Adrenal gland (tissue), 12 donors: ENCODE results near the gene BABAM2. TPM values are rescaled to one million over a fixed set of nuclear protein-coding genes. Genes with fewer than 3 reads are reported as not detected.

Experiments used
- DNase-seq, 7 donors: peaks; one replicate each; pipeline ENCODE4 v3.0.0-alpha.2; 2019 to 2020
- H3K27ac ChIP-seq, 5 donors: fragments of 200-600 bp; sonication (generic) in 4 of 5; 1 replicate in 3 of 5; 2 replicates in 2 of 5; pipeline versions ENCODE4 v1.5.1 to v1.8.0; 2016 to 2020; ENCODE audit warnings: mild to moderate bottlenecking in 1 of 5
- H3K27me3 ChIP-seq: fragments of 200-600 bp; 2 replicates; pipeline ENCODE4 v1.8.0; 2021
- H3K36me3 ChIP-seq, 2 donors: fragments of 200-600 bp; replicated peaks in 1 of 2; 1 replicate in 1 of 2; 2 replicates in 1 of 2; pipeline versions ENCODE4 v1.5.1 to v1.8.0; 2018 to 2022
- H3K4me1 ChIP-seq, 2 donors: fragments of 200-600 bp; replicated peaks in 1 of 2; 1 replicate in 1 of 2; 2 replicates in 1 of 2; pipeline versions ENCODE4 v1.5.1 to v1.8.0; 2018 to 2021
- H3K4me3 ChIP-seq, 4 donors: fragments of 200-600 bp; sonication (generic) in 3 of 4; one replicate each; pipeline ENCODE4 v1.5.1; 2016 to 2018
- H3K9me3 ChIP-seq, 3 donors: fragments of 200-600 bp; sonication (generic) in 1 of 3; replicated peaks in 1 of 3; 1 replicate in 2 of 3; 2 replicates in 1 of 3; pipeline versions ENCODE4 v1.5.1 to v1.8.0; 2016 to 2021
- POLR2A ChIP-seq, 2 donors: fragments of 450-650 bp; IDR thresholded peaks; one replicate each; pipeline ENCODE4 v1.6.1; 2017; ENCODE audit warnings: antibody characterized with exemption in 2 of 2, mild to moderate bottlenecking in 2 of 2, moderate library complexity in 1 of 2
- WGBS, 4 donors: extraction: QIAGEN DNeasy Blood & Tissue Kit in 2 of 4; methylation state at CpG; one replicate each; pipeline versions ENCODE4 v1.1.5 to v1.1.7; 2013 to 2017; 5-methylcytosine and 5-hydroxymethylcytosine counted together
- intact Hi-C, 2 donors: fragments of 100-400 bp; cut with DNase I; formaldehyde crosslinking; loops; one replicate each; pipeline versions ENCODE4 v1.14.1 to v1.15.0; 2022 to 2023
- polyA plus RNA-seq, 3 donors: library from polyadenylated mRNA; stranded (reverse); fragments of 200-250 nt in 2 of 3; fragments of 350-450 nt in 1 of 3; fragmentation: Illumina TruSeq in 1 of 3; extraction: RNeasy Lipid Tissue Mini Kit (QIAGEN cat#74804) in 1 of 3; gene quantifications; one replicate each; pipeline ENCODE4 v1.2.3, GENCODE V29; 2013 to 2014
- total RNA-seq, 9 donors: library from RNA; depleted of rRNA in 4 of 9; stranded (reverse); fragments of >200 nt in 4 of 9; fragments of 120-200 nt in 1 of 9; fragmentation: NEBNext Ultra II Directional in 1 of 9; extraction: Animal tissue kit (Norgen Biotek cat#: 25700) in 1 of 9; gene quantifications; one replicate each; pipeline versions ENCODE4 v1.1.0 to v1.2.4, GENCODE V29; 2013 to 2023
- TF ChIP-seq, protein P1 (sequence below), 6 experiments: fragments of 450-650 bp in 4 of 6; fragments of 200-600 bp in 2 of 6; sonication (generic) in 1 of 6; IDR thresholded peaks; 1 replicate in 5 of 6; 2 replicates in 1 of 6; pipeline versions ENCODE4 v1.5.1 to v1.8.0; 2016 to 2021; ENCODE audit warnings: antibody characterized with exemption in 6 of 6, mild to moderate bottlenecking in 2 of 6, moderate library complexity in 1 of 6
- donor health status: healthy with polysubstance abuse.
- donor health status: Bipolar disorder and iron deficiency.
- donor health status: DM: yes; HTN: yes; CAD: no.
- donor health status: DM: no; HTN: no; CAD: no.
- donor health status: DM: no; HTN: no; CAD: no.
- donor health status: DM: yes; HTN: yes; CAD: no.

BABAM2 gene
- total and polyA plus RNA-seq, 12 donors = 88.2 to 925 (median 357) TPM

- no peak overlapping the region for H3K27ac ChIP-seq
Observed at GRCh38 chr2:27844821-27845255, 45.7 kb upstream of the BABAM2 start.

DNA sequence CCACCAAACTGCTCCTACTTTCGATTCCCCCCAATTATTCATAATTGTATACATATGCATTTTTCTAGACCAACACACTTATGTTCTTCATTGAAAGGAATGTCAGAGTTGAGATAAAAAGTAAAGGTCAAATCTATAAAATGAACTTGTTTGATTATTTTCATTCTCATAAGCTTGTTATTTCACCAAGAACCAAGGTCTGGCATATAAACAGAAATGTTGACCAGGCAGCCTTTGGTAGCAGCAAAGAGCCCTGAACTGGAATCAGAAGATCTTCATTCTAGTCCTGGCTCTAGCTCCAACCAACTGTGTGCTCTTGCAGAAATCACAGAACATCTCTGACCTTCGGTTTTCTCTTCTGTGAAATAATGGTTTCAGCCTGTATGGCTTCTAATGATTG, 43.2 kb upstream of the BABAM2 start:
- WGBS, 4 donors = 75 to 83% (median 78%) methylated on average over 2 of the region's 2 CpGs
- H3K27me3 ChIP-seq = no peaks in the 10 kb centered on the region
- TF ChIP-seq, protein P1, sequence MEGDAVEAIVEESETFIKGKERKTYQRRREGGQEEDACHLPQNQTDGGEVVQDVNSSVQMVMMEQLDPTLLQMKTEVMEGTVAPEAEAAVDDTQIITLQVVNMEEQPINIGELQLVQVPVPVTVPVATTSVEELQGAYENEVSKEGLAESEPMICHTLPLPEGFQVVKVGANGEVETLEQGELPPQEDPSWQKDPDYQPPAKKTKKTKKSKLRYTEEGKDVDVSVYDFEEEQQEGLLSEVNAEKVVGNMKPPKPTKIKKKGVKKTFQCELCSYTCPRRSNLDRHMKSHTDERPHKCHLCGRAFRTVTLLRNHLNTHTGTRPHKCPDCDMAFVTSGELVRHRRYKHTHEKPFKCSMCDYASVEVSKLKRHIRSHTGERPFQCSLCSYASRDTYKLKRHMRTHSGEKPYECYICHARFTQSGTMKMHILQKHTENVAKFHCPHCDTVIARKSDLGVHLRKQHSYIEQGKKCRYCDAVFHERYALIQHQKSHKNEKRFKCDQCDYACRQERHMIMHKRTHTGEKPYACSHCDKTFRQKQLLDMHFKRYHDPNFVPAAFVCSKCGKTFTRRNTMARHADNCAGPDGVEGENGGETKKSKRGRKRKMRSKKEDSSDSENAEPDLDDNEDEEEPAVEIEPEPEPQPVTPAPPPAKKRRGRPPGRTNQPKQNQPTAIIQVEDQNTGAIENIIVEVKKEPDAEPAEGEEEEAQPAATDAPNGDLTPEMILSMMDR (IDR thresholded peaks at IDR 0.05) = no peak
- TF ChIP-seq POLR2A (IDR thresholded peaks at IDR 0.05) = no peak
- H3K9me3 ChIP-seq = no peaks in the 10 kb centered on the region
- H3K4me1 ChIP-seq = peaks cover 0 to 6% of the 10 kb centered on the region in 2 donors
- intact Hi-C loops = no loop called here
- no peak overlapping the region for H3K27ac ChIP-seq
- no peak for DNase-seq
- no peak overlapping the region for H3K4me3 ChIP-seq
- no peaks in the 10 kb centered on the region for H3K36me3 ChIP-seq

More at GRCh38 chr2:27844821-27845255, 45.7 kb upstream of the BABAM2 start:
- WGBS, 4 donors = 63 to 72% (median 66%) methylated on average over 4 of the region's 4 CpGs
- Histone ChIP-seq H3K27me3 (no peaks in the 10 kb centered on the region), H3K4me3 (no peak overlapping the region), H3K9me3 (no peaks in the 10 kb centered on the region), H3K36me3 (no peaks in the 10 kb centered on the region), H3K4me1 (peaks cover 0 to 6% of the 10 kb centered on the region in 2 donors)
- DNase-seq = no peak
- no peak for TF ChIP-seq POLR2A (IDR thresholded peaks at IDR 0.05)
- TF ChIP-seq, protein P1 (IDR thresholded peaks at IDR 0.05) = no peak
- intact Hi-C loops = no loop called here

DNA sequence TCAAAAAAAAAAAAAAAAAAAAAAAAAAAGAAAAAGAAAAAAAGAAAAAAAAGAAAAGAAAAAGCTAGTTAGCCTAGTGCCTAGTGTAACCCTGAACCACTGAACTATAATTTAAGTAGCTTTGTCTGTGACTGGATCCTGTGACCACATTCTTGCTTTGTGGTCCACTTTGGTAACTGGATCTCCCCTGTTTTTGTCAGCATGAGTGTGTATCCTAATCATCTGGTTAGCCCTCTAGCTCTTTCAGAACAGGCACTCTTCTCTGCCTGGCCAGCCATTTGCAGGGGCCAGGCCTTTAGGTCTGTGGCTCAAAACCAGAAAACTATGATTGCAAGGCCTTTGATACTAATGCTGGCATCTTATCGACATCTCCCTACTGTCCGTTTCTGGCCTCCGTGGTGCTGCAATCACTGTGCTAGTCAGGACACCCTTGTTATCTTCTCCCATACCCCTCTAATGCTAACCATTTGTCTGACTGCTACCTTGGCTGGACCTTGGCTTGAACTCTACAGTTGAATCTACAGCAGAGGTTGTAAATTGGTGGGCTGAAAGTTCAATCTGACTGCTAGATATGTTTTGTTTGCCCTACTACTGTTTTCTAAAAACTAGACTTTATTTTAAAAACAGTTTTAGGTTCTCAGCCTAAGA, 40.8 kb upstream of the BABAM2 start:
- H3K27ac ChIP-seq = no peak overlapping the region
- no peak overlapping the region for H3K4me3 ChIP-seq
- H3K36me3 ChIP-seq = no peaks in the 10 kb centered on the region
- intact Hi-C loops = no loop called here
- no peak for DNase-seq
- peaks cover 0 to 6% of the 10 kb centered on the region in 2 donors for H3K4me1 ChIP-seq
- no peak for TF ChIP-seq POLR2A (IDR thresholded peaks at IDR 0.05)
- TF ChIP-seq, protein P1 (IDR thresholded peaks at IDR 0.05) = no peak
- no peaks in the 10 kb centered on the region for H3K9me3 ChIP-seq
- 89 to 98% (median 93%) methylated on average over 3 of the region's 3 CpGs for WGBS, 4 donors
- no peaks in the 10 kb centered on the region for H3K27me3 ChIP-seq

GRCh38 chr2:27852691-27853090, 37.8 kb upstream of the BABAM2 start:
- no peak for DNase-seq
- Histone ChIP-seq H3K9me3 (peaks cover 0 to under 1% (median 0%) of the 10 kb centered on the region in 3 donors), H3K4me1 (peaks cover 4 to 15% of the 10 kb centered on the region in 2 donors), H3K36me3 (no peaks in the 10 kb centered on the region), H3K27ac (no peak overlapping the region), H3K27me3 (no peaks in the 10 kb centered on the region), H3K4me3 (no peak overlapping the region)
- no peak for TF ChIP-seq POLR2A (IDR thresholded peaks at IDR 0.05)
- TF ChIP-seq, protein P1 (IDR thresholded peaks at IDR 0.05) = no peak
- WGBS, 4 donors = 95 to 97% (median 96%) methylated on average over 1 of the region's 1 CpG
- intact Hi-C loops = no loop called here
